B cell (primary cell): Measurements from ENCODE around the gene NSUN6. TPM values are rescaled to one million over a fixed set of nuclear protein-coding genes. Genes with fewer than 3 reads are reported as not detected.

ENCODE experiments used
- ATAC-seq: fragments of 200-7000 bp; cut with Tn5 transposase; one replicate; pipeline ENCODE4 v1.10.0; 2021; ENCODE audit warnings: low read depth, mild to moderate bottlenecking, moderate number of reproducible peaks, moderate library complexity
- CTCF ChIA-PET: fragments of 350-600 bp; sonication (Branson Sonifier 250); formaldehyde crosslinking; loops from one replicate; lab custom pipeline; 2021; ENCODE audit warnings: antibody characterized with exemption, inconsistent platforms; lab: Charles Lee
- POLR2A ChIA-PET: fragments of 350-600 bp; sonication (Branson Sonifier 250); formaldehyde crosslinking; loops from one replicate; lab custom pipeline; 2021; ENCODE audit warnings: antibody characterized with exemption; lab: Charles Lee
- DNase-seq: peaks from one replicate; pipeline ENCODE4 v3.0.0; 2013
- H2AFZ ChIP-seq: 2 replicates; pipeline ENCODE4 v1.6.1; 2012; ENCODE audit warnings: mild to moderate bottlenecking, low read depth, low read length; ENCODE audit not compliant: insufficient read depth, poor library complexity, severe bottlenecking
- H3K27ac ChIP-seq, 2 donors: 1 replicate in 1 of 2; 2 replicates in 1 of 2; pipeline ENCODE4 v1.5.1; 2012 to 2013; ENCODE audit warnings: low read length in 2 of 2, mild to moderate bottlenecking in 2 of 2, moderate library complexity in 1 of 2
- H3K27me3 ChIP-seq, 4 experiments: fragments of 200-600 bp in 1 of 4; sonication (generic) in 1 of 4; replicated peaks in 1 of 4; 1 replicate in 2 of 4; 2 replicates in 2 of 4; pipeline versions ENCODE4 v1.6.1 to v1.7.0; 2013 to 2016; ENCODE audit warnings: low read length in 3 of 4, mild to moderate bottlenecking in 2 of 4, mixed read lengths in 1 of 4, moderate library complexity in 1 of 4; ENCODE audit not compliant: insufficient read depth in 4 of 4, control insufficient read depth in 3 of 4; ENCODE audit errors: control extremely low read depth in 1 of 4
- H3K36me3 ChIP-seq, 2 experiments: replicated peaks in 1 of 2; 1 replicate in 1 of 2; 2 replicates in 1 of 2; pipeline versions ENCODE4 v1.6.1 to v1.7.1; 2013; ENCODE audit warnings: low read length in 1 of 2; ENCODE audit not compliant: insufficient read depth in 2 of 2, control insufficient read depth in 1 of 2; ENCODE audit errors: control extremely low read depth in 1 of 2, extremely low read depth in 1 of 2
- H3K4me1 ChIP-seq, 2 donors: fragments of 200-600 bp in 1 of 2; sonication (generic) in 1 of 2; 1 replicate in 1 of 2; 2 replicates in 1 of 2; pipeline versions ENCODE4 v1.5.1 to v1.6.1; 2013 to 2017; ENCODE audit warnings: low read length in 2 of 2; ENCODE audit not compliant: control insufficient read depth in 2 of 2, insufficient read depth in 2 of 2
- H3K4me2 ChIP-seq: replicated peaks from 2 replicates; pipeline ENCODE3; 2012; ENCODE audit warnings: mild to moderate bottlenecking, low read depth, low read length; ENCODE audit not compliant: poor library complexity, severe bottlenecking
- H3K4me3 ChIP-seq, 5 experiments: fragments of 200-600 bp in 1 of 5; sonication (generic) in 1 of 5; 1 replicate in 3 of 5; 2 replicates in 2 of 5; pipeline versions ENCODE4 v1.5.1 to v1.7.0; 2011 to 2016; ENCODE audit warnings: low read length in 4 of 5, mild to moderate bottlenecking in 4 of 5, low read depth in 2 of 5, control low read depth in 1 of 5, moderate library complexity in 1 of 5; ENCODE audit not compliant: insufficient read depth in 1 of 5; ENCODE audit errors: control extremely low read depth in 1 of 5, extremely low read depth in 1 of 5
- H3K79me2 ChIP-seq: fragments of 200-600 bp; sonication (generic); one replicate; pipeline ENCODE4 v1.6.0; 2016; ENCODE audit warnings: low read length; ENCODE audit not compliant: control insufficient read depth, insufficient read depth
- H3K9ac ChIP-seq: fragments of 200-600 bp; sonication (generic); 2 replicates; pipeline ENCODE4 v1.6.1; 2017; ENCODE audit warnings: mild to moderate bottlenecking, low read length, moderate library complexity
- H3K9me3 ChIP-seq, 3 donors: one replicate each; pipeline versions ENCODE4 v1.6.1 to v1.7.1; 2013; ENCODE audit warnings: low read length in 2 of 3; ENCODE audit not compliant: control insufficient read depth in 2 of 3, insufficient read depth in 1 of 3; ENCODE audit errors: control extremely low read depth in 1 of 3
- H4K20me1 ChIP-seq: 2 replicates; pipeline ENCODE4 v1.6.0; 2012; ENCODE audit warnings: mild to moderate bottlenecking, low read length; ENCODE audit not compliant: insufficient read depth, control insufficient read depth, poor library complexity, severe bottlenecking
- H3K27ac Mint-ChIP-seq: one replicate; pipeline ENCODE4 v1.8.0; 2021; ENCODE audit warnings: mixed read lengths
- H3K27me3 Mint-ChIP-seq: one replicate; pipeline ENCODE4 v1.8.0; 2021; ENCODE audit warnings: mixed read lengths
- H3K4me1 Mint-ChIP-seq: one replicate; pipeline ENCODE4 v1.8.0; 2021; ENCODE audit warnings: mixed read lengths
- H3K4me3 Mint-ChIP-seq: one replicate; pipeline ENCODE4 v1.8.0; 2021; ENCODE audit warnings: mixed read lengths
- H3K9me3 Mint-ChIP-seq: one replicate; pipeline ENCODE4 v1.8.0; 2022; ENCODE audit warnings: mixed read lengths; ENCODE audit not compliant: insufficient read depth
- CTCF ChIP-seq: fragments of 200-600 bp; IDR thresholded peaks from one replicate; pipeline ENCODE4 v1.8.0; 2022; ENCODE audit warnings: antibody characterized with exemption, mild to moderate bottlenecking
- EZH2 ChIP-seq: IDR thresholded peaks from 2 replicates; pipeline ENCODE4 v1.6.1; 2012; ENCODE audit warnings: borderline replicate concordance, low read depth, mild to moderate bottlenecking, moderate library complexity, low read length; ENCODE audit not compliant: insufficient read depth, poor library complexity, severe bottlenecking
- WGBS: methylation state at CpG from one replicate; pipeline ENCODE4 v1.1.5; 2013; ENCODE audit warnings: missing lambda C conversion rate; ENCODE audit not compliant: insufficient coverage; 5-methylcytosine and 5-hydroxymethylcytosine counted together
- intact Hi-C: fragments of 100-400 bp; cut with micrococcal nuclease; formaldehyde crosslinking; loops from one replicate; pipeline ENCODE4 v1.10.0; 2022
- polyA plus RNA-seq: library from polyadenylated mRNA; depleted of rRNA; stranded (reverse); fragments of >200 nt; gene quantifications from 2 replicates; pipeline ENCODE4 v1.2.3, GENCODE V29; 2012
- total RNA-seq, 2 donors: library from RNA; stranded (reverse); fragments of 120-200 nt in 1 of 2; gene quantifications; 1 replicate in 1 of 2; 2 replicates in 1 of 2; pipeline versions ENCODE4 v1.2.3 to v1.2.4, GENCODE V29; 2013 to 2022

NSUN6 gene
- total and polyA plus RNA-seq, 2 donors (not counting 1 experiment from before 2014, with no cell fraction given), result 13.4 to 27.9 TPM

- CTCF ChIA-PET, result interaction anchor here (0.7 kb wide), 1 partner anchor 150 kb away, joined by 5 read pairs; no protein-coding TSS in a partner anchor
- H3K4me3 Mint-ChIP-seq, result no peak overlapping the region
- Histone ChIP-seq H3K4me2 (no peak overlapping the region), H3K27ac (no peak overlapping the region), H2AFZ (no peak overlapping the region), H3K4me3 (no peak overlapping the region), H3K79me2 (no peaks in the 10 kb centered on the region), H4K20me1 (no peaks in the 10 kb centered on the region), H3K4me1 (no peaks in the 10 kb centered on the region), H3K36me3 (no peaks in the 10 kb centered on the region), H3K9ac (no peak overlapping the region), H3K27me3 (no peaks in the 10 kb centered on the region), H3K9me3 (no peaks in the 10 kb centered on the region)
- no peak overlapping the region for H3K27ac Mint-ChIP-seq
- no peaks in the 10 kb centered on the region for H3K9me3 Mint-ChIP-seq
- no peaks in the 10 kb centered on the region for H3K27me3 Mint-ChIP-seq
- WGBS, result no CpG with 5 or more reads among the region's 8 CpGs
- TF ChIP-seq EZH2, result no peak
- TF ChIP-seq CTCF, result no peak
- DNase-seq, result no peak
- no peak for ATAC-seq
- no peaks in the 10 kb centered on the region for H3K4me1 Mint-ChIP-seq
- POLR2A ChIA-PET, result no interaction called here
- intact Hi-C loops, result no loop called here
Observed at GRCh38 chr10:18497806-18498369, 153.5 kb downstream of the NSUN6 start.

Other genes with a start within 250 kb of the NSUN6 start
- gene ARL5B, start 7.8 kb upstream of the NSUN6 start, total RNA-seq, result 12.2 and 13.4 TPM in 2 replicates
- 5.2 and 19.5 TPM in 2 replicates for gene ARL5B, start 7.8 kb upstream of the NSUN6 start, polyA plus RNA-seq